ENCODE measurements around the gene PRDX6. TPM values are rescaled to one million over a fixed set of nuclear protein-coding genes. Genes with fewer than 3 reads are reported as not detected.

PRDX6 gene
- total RNA-seq, 1 experiment from 2014 or later: 533 TPM

- Histone ChIP-seq H2AK5ac (ENCODE audit: insufficient read length, low read length) (no peak overlapping the region), H3K9ac (ENCODE audit: extremely low read depth, insufficient read length, low read length) (no peak overlapping the region), H3K56ac (ENCODE audit: insufficient read length, low read depth, low read length) (no peak overlapping the region), H2BK120ac (ENCODE audit: low read depth, low read length, poor library complexity, severe bottlenecking) (no peak overlapping the region), H2AFZ (ENCODE audit: low read length) (no peak overlapping the region), H3T11ph (ENCODE audit: low read length) (peak overlapping the region; percentile 37), H3K79me1 (ENCODE audit: insufficient read depth, low read depth, low read length, poor library complexity, severe bottlenecking) (no peaks in the 10 kb centered on the region), H3K4me2 (ENCODE audit: insufficient read depth, insufficient read length, low read length) (no peak overlapping the region), H4K8ac (replicated peaks; ENCODE audit: insufficient read length, low read depth, low read length) (no peak overlapping the region), H4K5ac (ENCODE audit: insufficient read length, low read depth, low read length) (no peak overlapping the region), H3K4me1 (ENCODE audit: insufficient read depth, low read length) (peaks cover 6% of the 10 kb centered on the region; the same call in 1 of the 2 replicates), H3K23ac (ENCODE audit: insufficient read length, low read depth, low read length) (no peak overlapping the region), H3K23me2 (ENCODE audit: insufficient read length, low read depth, low read length, poor library complexity, severe bottlenecking) (no peaks in the 10 kb centered on the region), H4K20me1 (ENCODE audit: control insufficient read depth, insufficient read depth, insufficient read length) (no peaks in the 10 kb centered on the region), H3K14ac (ENCODE audit: insufficient read depth, low read length) (no peak overlapping the region), H3K18ac (ENCODE audit: insufficient read length, low read depth, low read length) (no peak overlapping the region), H4K91ac (ENCODE audit: insufficient read length, low read depth, low read length) (no peak overlapping the region), H2BK12ac (ENCODE audit: insufficient read length, low read depth, low read length) (no peak overlapping the region), H3K9me3 (ENCODE audit: control insufficient read depth, low read depth, low read length) (no peaks in the 10 kb centered on the region), H2BK20ac (ENCODE audit: low read depth, low read length, poor library complexity, severe bottlenecking) (no peak overlapping the region), H2BK15ac (ENCODE audit: low read depth, low read length) (no peak overlapping the region), H3K27me3 (ENCODE audit: insufficient read depth, low read length) (no peaks in the 10 kb centered on the region), H3K27ac (ENCODE audit: insufficient read length, low read depth, low read length) (no peak overlapping the region), H3K4ac (ENCODE audit: low read depth, low read length) (no peak overlapping the region), H3K79me2 (ENCODE audit: insufficient read depth, low read length) (no peaks in the 10 kb centered on the region), H2BK5ac (ENCODE audit: insufficient read length, low read length) (no peak overlapping the region)
- Mint-ChIP-seq H3K4me3 (no peak overlapping the region), H3K4me1 (peaks cover 24 to 31% of the 10 kb centered on the region in 2 experiments), H3K9me3 (no peaks in the 10 kb centered on the region), H3K36me3 (ENCODE audit: insufficient read depth in 1 of 3, low read depth in 3 of 3) (no peaks in the 10 kb centered on the region), H3K27me3 (ENCODE audit: low read depth) (no peaks in the 10 kb centered on the region), H3K27ac (no peak overlapping the region)
- no peak for DNase-seq
- WGBS (ENCODE audit: extremely low coverage, insufficient read length, low lambda C conversion rate): no CpG with 5 or more reads among the region's 3 CpGs
- TF ChIP-seq CTCF (conservative IDR thresholded peaks at IDR 0.05): no peak
These were observed 50.2 kb downstream of the PRDX6 start for GRCh38 chr1:173527151-173527826.
